Measurements from ENCODE around the gene SPTBN1.

The SPTBN1 gene

DNA sequence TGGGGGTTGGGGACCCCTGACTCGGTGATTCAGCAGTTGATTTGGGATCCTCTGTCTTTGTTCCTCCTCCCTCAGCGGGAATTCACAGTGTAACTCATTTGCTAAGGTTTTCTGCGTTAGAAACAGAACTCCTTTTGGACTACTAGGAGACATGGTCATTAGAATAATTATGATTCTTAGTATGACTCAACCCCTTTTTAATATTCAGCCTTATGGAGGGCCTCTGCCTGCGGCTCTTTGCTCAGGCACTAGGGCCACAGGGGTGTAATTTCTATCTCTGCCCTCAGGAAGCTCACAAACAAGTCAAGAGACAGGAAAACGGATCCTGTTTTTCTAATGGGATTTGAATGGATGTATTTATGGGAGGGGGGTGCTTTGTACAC is 117.4 kb downstream of the SPTBN1 start:
- peaks cover 1% of the 10 kb centered on the region for H3K79me1 ChIP-seq (ENCODE audit: low read length)
- H2AFZ ChIP-seq (ENCODE audit: insufficient read depth, low read length, poor library complexity) = no peak overlapping the region
- no peak overlapping the region for H3K14ac ChIP-seq (ENCODE audit: low read length)
- H3K4me3 ChIP-seq (ENCODE audit: low read depth, low read length) = no peak overlapping the region
- peaks cover 15 to 22% of the 10 kb centered on the region in 2 experiments for H3K4me1 ChIP-seq (ENCODE audit: control insufficient read depth in 1 of 2, insufficient read depth in 2 of 2, low read length in 2 of 2)
- H4K12ac ChIP-seq (ENCODE audit: low read depth, low read length) = no peak overlapping the region
- no peak overlapping the region for H3K4me2 ChIP-seq (ENCODE audit: low read length)
- no CpG with 5 or more reads among the region's 5 CpGs for WGBS (ENCODE audit: extremely low coverage, insufficient coverage, insufficient read length)
- H3K18ac ChIP-seq (ENCODE audit: low read length) = no peak overlapping the region
- no peaks in the 10 kb centered on the region for H3K27me3 ChIP-seq (ENCODE audit: insufficient read depth, low read length)
- H2BK12ac ChIP-seq (ENCODE audit: low read length) = no peak overlapping the region
- no peak overlapping the region for H4K8ac ChIP-seq (ENCODE audit: low read depth, low read length)
- no peak overlapping the region for H3K4ac ChIP-seq (ENCODE audit: low read depth, low read length)
- H3K9ac ChIP-seq (ENCODE audit: low read length) = no peak overlapping the region
- no peaks in the 10 kb centered on the region for H3K79me2 ChIP-seq (ENCODE audit: control insufficient read depth, insufficient read depth, low read length, poor library complexity)
- H2BK5ac ChIP-seq (ENCODE audit: low read depth, low read length, poor library complexity) = no peak overlapping the region
- H3K27ac ChIP-seq (ENCODE audit: low read depth, low read length) = no peak overlapping the region
- no peak overlapping the region for H2AK5ac ChIP-seq (ENCODE audit: low read length)
- H3K9me3 ChIP-seq (ENCODE audit: insufficient read depth, low read depth, low read length) = no peaks in the 10 kb centered on the region
- H4K91ac ChIP-seq (ENCODE audit: low read depth, low read length) = no peak overlapping the region
- H2BK120ac ChIP-seq (ENCODE audit: insufficient read depth, low read length, poor library complexity) = no peak overlapping the region
- H3K36me3 ChIP-seq (ENCODE audit: control insufficient read depth in 1 of 2, insufficient read depth in 2 of 2, low read length in 2 of 2) = no peaks in the 10 kb centered on the region
- peak; percentile 13 to 38 for DNase-seq
- H3K23ac ChIP-seq (ENCODE audit: low read length) = no peak overlapping the region

DNA sequence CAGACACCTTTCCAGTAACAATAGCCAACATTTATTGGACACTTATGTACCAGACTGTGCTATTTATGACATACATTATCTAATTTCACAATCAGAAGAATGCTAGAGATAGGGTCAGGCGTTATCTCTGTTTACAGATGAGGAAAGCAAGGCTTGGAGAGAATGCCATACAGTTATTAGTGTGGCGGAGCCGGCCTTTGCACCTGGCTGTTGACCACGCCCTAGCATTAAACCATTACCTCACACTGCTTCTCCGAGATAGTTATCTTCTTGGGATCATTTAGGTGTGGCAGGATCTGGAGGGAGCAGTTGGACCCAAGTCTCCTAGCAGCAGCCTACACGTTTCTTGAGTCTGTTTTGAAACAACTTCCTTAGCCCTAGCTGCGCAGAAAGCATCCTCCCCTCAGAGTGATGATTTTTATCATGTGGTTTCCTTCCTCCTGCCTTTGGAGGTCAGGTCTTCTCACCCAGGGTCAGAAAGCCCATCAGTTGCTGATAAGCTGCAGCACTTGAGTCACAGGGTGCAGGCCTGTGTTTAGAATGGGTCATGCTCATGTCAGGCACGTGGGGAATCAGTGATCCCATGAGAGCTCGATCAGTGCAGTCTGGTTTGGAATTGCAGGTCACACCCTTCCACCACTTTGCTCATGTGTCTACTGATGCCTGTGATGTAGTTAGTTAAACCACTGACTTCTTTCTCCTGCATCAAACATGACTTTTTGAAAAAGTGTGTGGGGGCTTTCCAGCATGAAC is 118.2 kb downstream of the SPTBN1 start:
- DNase-seq = peak; percentile 93 to 96
- Histone ChIP-seq H3K14ac (ENCODE audit: low read length) (no peak overlapping the region), H3K9me3 (ENCODE audit: insufficient read depth, low read depth, low read length) (no peaks in the 10 kb centered on the region), H2AFZ (ENCODE audit: insufficient read depth, low read length, poor library complexity) (no peak overlapping the region), H3K79me1 (ENCODE audit: low read length) (peaks cover 1% of the 10 kb centered on the region), H2BK5ac (ENCODE audit: low read depth, low read length, poor library complexity) (no peak overlapping the region), H3K9ac (ENCODE audit: low read length) (no peak overlapping the region), H3K18ac (ENCODE audit: low read length) (no peak overlapping the region), H4K8ac (ENCODE audit: low read depth, low read length) (no peak overlapping the region), H2AK5ac (ENCODE audit: low read length) (no peak overlapping the region), H3K4me1 (ENCODE audit: control insufficient read depth in 1 of 2, insufficient read depth in 2 of 2, low read length in 2 of 2) (peaks cover 15 to 22% of the 10 kb centered on the region in 2 experiments), H3K27ac (ENCODE audit: low read depth, low read length) (no peak overlapping the region), H3K36me3 (ENCODE audit: control insufficient read depth in 1 of 2, insufficient read depth in 2 of 2, low read length in 2 of 2) (no peaks in the 10 kb centered on the region), H3K4me2 (ENCODE audit: low read length) (no peak overlapping the region), H2BK12ac (ENCODE audit: low read length) (no peak overlapping the region), H4K12ac (ENCODE audit: low read depth, low read length) (no peak overlapping the region), H3K27me3 (ENCODE audit: insufficient read depth, low read length) (no peaks in the 10 kb centered on the region), H3K4ac (ENCODE audit: low read depth, low read length) (peak overlapping the region; percentile 57), H2BK120ac (ENCODE audit: insufficient read depth, low read length, poor library complexity) (no peak overlapping the region), H3K23ac (ENCODE audit: low read length) (no peak overlapping the region), H3K4me3 (ENCODE audit: low read depth, low read length) (no peak overlapping the region), H3K79me2 (ENCODE audit: control insufficient read depth, insufficient read depth, low read length, poor library complexity) (peaks cover 2% of the 10 kb centered on the region), H4K91ac (ENCODE audit: low read depth, low read length) (no peak overlapping the region)
- WGBS (ENCODE audit: extremely low coverage, insufficient coverage, insufficient read length) = no CpG with 5 or more reads among the region's 9 CpGs

DNA sequence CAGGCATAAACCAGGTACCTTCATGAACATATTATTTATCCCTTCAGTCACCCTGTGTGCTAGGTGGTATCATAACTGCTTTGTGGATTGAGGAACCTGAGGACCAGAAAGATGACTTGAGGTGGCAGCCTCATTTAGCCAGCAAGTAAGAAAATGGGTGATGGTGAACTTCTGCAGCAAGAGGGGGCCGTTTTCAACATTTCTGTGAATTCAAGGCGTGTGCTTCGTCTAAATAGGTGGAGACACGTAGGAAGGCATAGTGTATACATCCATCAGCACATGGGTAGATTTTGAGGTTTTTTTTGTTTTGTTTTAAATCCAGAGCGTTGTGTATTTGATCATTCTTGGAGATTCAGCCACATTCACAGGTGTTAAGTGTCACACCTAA is 118.7 kb downstream of the SPTBN1 start:
- Histone ChIP-seq H3K9me3 (ENCODE audit: insufficient read depth, low read depth, low read length) (no peaks in the 10 kb centered on the region), H2BK5ac (ENCODE audit: low read depth, low read length, poor library complexity) (no peak overlapping the region), H2AFZ (ENCODE audit: insufficient read depth, low read length, poor library complexity) (no peak overlapping the region), H3K14ac (ENCODE audit: low read length) (no peak overlapping the region), H4K8ac (ENCODE audit: low read depth, low read length) (no peak overlapping the region), H2AK5ac (ENCODE audit: low read length) (no peak overlapping the region), H3K27me3 (ENCODE audit: insufficient read depth, low read length) (no peaks in the 10 kb centered on the region), H3K18ac (ENCODE audit: low read length) (no peak overlapping the region), H3K36me3 (ENCODE audit: control insufficient read depth in 1 of 2, insufficient read depth in 2 of 2, low read length in 2 of 2) (no peaks in the 10 kb centered on the region), H3K4me3 (ENCODE audit: low read depth, low read length) (no peak overlapping the region), H3K4me1 (ENCODE audit: control insufficient read depth in 1 of 2, insufficient read depth in 2 of 2, low read length in 2 of 2) (peaks cover 15 to 22% of the 10 kb centered on the region in 2 experiments), H4K91ac (ENCODE audit: low read depth, low read length) (no peak overlapping the region), H2BK120ac (ENCODE audit: insufficient read depth, low read length, poor library complexity) (no peak overlapping the region), H2BK12ac (ENCODE audit: low read length) (no peak overlapping the region), H3K4ac (ENCODE audit: low read depth, low read length) (no peak overlapping the region), H4K12ac (ENCODE audit: low read depth, low read length) (no peak overlapping the region), H3K79me1 (ENCODE audit: low read length) (peaks cover 1% of the 10 kb centered on the region), H3K79me2 (ENCODE audit: control insufficient read depth, insufficient read depth, low read length, poor library complexity) (peaks cover 3% of the 10 kb centered on the region), H3K27ac (ENCODE audit: low read depth, low read length) (no peak overlapping the region), H3K9ac (ENCODE audit: low read length) (no peak overlapping the region), H3K23ac (ENCODE audit: low read length) (no peak overlapping the region), H3K4me2 (ENCODE audit: low read length) (no peak overlapping the region)
- no CpG with 5 or more reads among the region's 5 CpGs for WGBS (ENCODE audit: extremely low coverage, insufficient coverage, insufficient read length)
- no peak for DNase-seq

DNA sequence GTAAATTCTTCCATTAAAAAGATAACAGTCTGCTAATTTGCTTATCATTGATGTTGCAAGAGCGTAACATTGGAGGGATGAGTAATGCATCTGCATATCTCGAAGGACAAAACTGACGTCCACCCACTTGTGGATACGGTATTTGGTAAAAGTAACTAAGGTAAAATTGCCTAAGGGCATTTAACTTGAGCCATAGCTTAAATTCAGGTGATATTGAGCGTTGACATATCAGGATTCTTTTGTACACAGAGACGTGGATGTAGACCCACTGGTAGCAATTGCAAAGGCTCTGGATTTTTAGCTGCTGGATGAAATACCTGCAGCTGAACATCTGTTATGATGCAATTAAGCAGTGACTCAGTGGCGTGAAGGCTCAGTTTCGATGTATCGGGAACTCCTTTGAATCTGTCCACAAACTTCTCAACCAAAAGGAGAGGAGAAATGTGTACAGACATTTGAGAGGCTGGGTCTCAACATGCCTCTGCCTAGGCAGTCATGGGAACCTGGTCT is 119.3 kb downstream of the SPTBN1 start:
- Histone ChIP-seq H3K4me1 (ENCODE audit: control insufficient read depth in 1 of 2, insufficient read depth in 2 of 2, low read length in 2 of 2) (peaks cover 15 to 22% of the 10 kb centered on the region in 2 experiments), H3K79me2 (ENCODE audit: control insufficient read depth, insufficient read depth, low read length, poor library complexity) (peaks cover 3% of the 10 kb centered on the region), H3K23ac (ENCODE audit: low read length) (no peak overlapping the region), H3K4ac (ENCODE audit: low read depth, low read length) (no peak overlapping the region), H3K27me3 (ENCODE audit: insufficient read depth, low read length) (no peaks in the 10 kb centered on the region), H3K4me3 (ENCODE audit: low read depth, low read length) (no peak overlapping the region), H3K79me1 (ENCODE audit: low read length) (peaks cover 1% of the 10 kb centered on the region), H3K36me3 (ENCODE audit: control insufficient read depth in 1 of 2, insufficient read depth in 2 of 2, low read length in 2 of 2) (no peaks in the 10 kb centered on the region), H2BK12ac (ENCODE audit: low read length) (no peak overlapping the region), H4K8ac (ENCODE audit: low read depth, low read length) (no peak overlapping the region), H4K12ac (ENCODE audit: low read depth, low read length) (no peak overlapping the region), H2BK5ac (ENCODE audit: low read depth, low read length, poor library complexity) (no peak overlapping the region), H3K27ac (ENCODE audit: low read depth, low read length) (no peak overlapping the region), H3K14ac (ENCODE audit: low read length) (no peak overlapping the region), H2BK120ac (ENCODE audit: insufficient read depth, low read length, poor library complexity) (no peak overlapping the region), H3K9me3 (ENCODE audit: insufficient read depth, low read depth, low read length) (no peaks in the 10 kb centered on the region), H2AK5ac (ENCODE audit: low read length) (no peak overlapping the region), H3K9ac (ENCODE audit: low read length) (no peak overlapping the region), H2AFZ (ENCODE audit: insufficient read depth, low read length, poor library complexity) (no peak overlapping the region), H3K4me2 (ENCODE audit: low read length) (no peak overlapping the region), H4K91ac (ENCODE audit: low read depth, low read length) (no peak overlapping the region), H3K18ac (ENCODE audit: low read length) (no peak overlapping the region)
- peak; percentile 88 to 99 for DNase-seq
- WGBS (ENCODE audit: extremely low coverage, insufficient coverage, insufficient read length) = no CpG with 5 or more reads among the region's 9 CpGs
